ENCODE results near the gene SEMA3G. TPM values are rescaled to one million over a fixed set of nuclear protein-coding genes. Genes with fewer than 3 reads are reported as not detected.

Gene SEMA3G
- total RNA-seq, 2 experiments from 2014 or later = 0.08 to 0.19 TPM

DNA sequence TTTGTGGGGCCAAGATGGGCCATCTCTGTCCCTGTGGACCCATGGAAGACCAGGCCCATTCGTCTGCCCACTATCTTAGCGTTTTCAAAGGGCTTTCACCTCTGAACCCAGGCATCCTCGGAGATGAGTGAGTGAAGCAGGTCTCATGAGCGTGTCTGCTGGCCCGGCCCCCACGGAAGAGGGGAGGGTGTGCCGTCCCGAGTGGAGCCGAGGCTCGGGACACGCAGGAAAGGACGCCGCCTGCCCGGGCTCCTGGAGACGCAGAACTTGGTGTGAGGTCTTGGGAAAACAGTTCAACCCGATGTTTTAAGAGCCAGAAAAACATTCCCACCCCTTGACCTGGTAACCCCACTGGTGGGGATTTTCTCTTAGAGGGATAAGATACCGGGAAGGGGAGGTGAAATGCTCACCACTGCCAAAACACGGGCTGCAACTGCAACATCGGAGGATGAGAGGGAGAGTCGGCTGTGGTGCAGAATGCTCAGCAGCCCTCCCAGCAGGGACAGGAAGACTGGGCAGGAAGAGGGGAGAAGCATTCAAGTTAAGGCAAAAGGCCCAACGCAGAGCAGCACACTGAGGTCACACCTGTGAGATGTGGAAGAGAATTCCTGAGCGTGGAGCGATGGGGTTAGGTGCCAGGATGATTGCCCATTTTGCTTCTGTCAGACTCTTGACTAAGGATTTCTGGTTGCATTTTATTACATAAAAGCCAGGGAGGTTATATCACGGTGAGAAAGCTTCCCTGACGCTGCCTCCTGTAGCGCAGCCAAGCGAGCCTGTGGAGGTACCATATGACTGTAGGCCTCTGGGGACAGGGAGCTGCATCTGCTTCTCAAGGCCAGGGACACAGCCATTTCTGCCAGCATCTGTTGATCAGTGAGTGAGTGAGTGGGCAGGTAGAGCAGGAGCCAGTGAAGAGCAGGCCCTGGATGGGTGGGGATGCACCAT is 36.1 kb upstream of the SEMA3G start:
- CTCF ChIA-PET = interaction anchor here (1.1 kb wide), 1 partner anchor 45 kb away, joined by 3 read pairs; no protein-coding TSS in a partner anchor

GRCh38 chr3:52479877-52480575 is 35.1 kb upstream of the SEMA3G start:
- CTCF ChIA-PET = no interaction called here
- POLR2A ChIA-PET = no interaction called here

More for the DNA sequence above, 36.1 kb upstream of the SEMA3G start:
- POLR2A ChIA-PET = no interaction called here

GRCh38 chr3:52479037-52479876 is 34.4 kb upstream of the SEMA3G start:
- CTCF ChIA-PET = no interaction called here
- POLR2A ChIA-PET = interaction anchor here (0.6 kb wide), 2 partner anchors 12 to 15 kb away, joined by 3 to 6 read pairs; no protein-coding TSS in a partner anchor

- ChIA-PET CTCF (interaction anchor here (0.6 kb wide), 1 partner anchor 206 kb away, joined by 4 read pairs; no protein-coding TSS in a partner anchor), POLR2A (no interaction called here)
Measured at GRCh38 chr3:52477796-52478095, 32.8 kb upstream of the SEMA3G start.

- POLR2A ChIA-PET = no interaction called here
- CTCF ChIA-PET = no interaction called here
Measured at GRCh38 chr3:52477076-52477795, 32.3 kb upstream of the SEMA3G start.

- ChIA-PET POLR2A (no interaction called here), CTCF (no interaction called here)
Measured at GRCh38 chr3:52473026-52473425, 28.1 kb upstream of the SEMA3G start.

GRCh38 chr3:52472239-52473000 is 27.5 kb upstream of the SEMA3G start:
- CTCF ChIA-PET = no interaction called here

GRCh38 chr3:52471371-52472238 is 26.7 kb upstream of the SEMA3G start:
- ChIA-PET CTCF (interaction anchor here (1.3 kb wide), 1 partner anchor 25 kb away, joined by 4 read pairs; no protein-coding TSS in a partner anchor), POLR2A (interaction anchor here (0.5 kb wide), 1 partner anchor 115 kb away, joined by 3 read pairs; no protein-coding TSS in a partner anchor)

More at GRCh38 chr3:52472239-52473000, 27.5 kb upstream of the SEMA3G start:
- POLR2A ChIA-PET = no interaction called here

DNA sequence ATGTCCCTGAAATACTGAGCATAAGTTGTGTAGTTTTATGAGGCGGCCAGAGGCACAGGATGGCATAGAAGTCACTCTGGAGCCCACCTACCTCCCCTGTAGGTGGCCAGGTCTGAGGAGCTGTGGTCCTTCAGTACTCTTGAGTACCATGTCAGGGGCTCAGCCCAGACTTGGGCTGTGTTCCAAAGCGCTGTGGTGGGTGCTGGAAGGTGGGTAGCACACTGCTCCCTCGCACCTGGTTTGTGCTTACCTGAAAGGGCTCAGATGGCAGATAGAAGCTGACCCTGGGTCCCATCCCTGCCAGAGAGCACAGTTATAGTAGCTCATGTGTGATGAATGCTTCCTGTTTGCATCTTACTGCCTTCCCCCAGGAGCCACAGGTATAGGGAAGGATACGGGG is 26.0 kb upstream of the SEMA3G start:
- POLR2A ChIA-PET = interaction anchor here (0.5 kb wide), 1 partner anchor 116 kb away, joined by 3 read pairs; no protein-coding TSS in a partner anchor
- CTCF ChIA-PET = interaction anchor here (1.3 kb wide), 1 partner anchor 24 kb away, joined by 4 read pairs; no protein-coding TSS in a partner anchor

DNA sequence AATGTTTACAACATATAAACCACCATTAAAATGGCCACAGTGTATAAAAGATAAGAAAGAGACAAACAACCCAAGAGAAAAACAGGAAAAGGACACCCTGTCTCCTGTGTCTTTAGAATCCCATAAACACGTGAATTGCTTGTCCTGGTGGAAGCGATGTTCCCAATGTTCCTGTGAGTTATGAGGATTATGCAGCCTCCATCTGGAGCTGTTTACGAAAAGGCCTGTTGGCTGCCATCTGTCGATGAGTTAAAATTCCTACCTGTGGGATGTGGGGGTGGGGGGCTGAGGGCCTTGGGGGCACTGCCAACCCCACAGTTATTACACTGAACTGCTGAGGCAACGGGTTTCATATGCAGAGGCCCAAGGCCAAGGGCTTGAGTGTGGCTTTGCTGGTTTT is 24.1 kb upstream of the SEMA3G start:
- CTCF ChIA-PET = interaction anchor here (1.5 kb wide), 1 partner anchor 14 kb away, joined by 3 read pairs; no protein-coding TSS in a partner anchor
- POLR2A ChIA-PET = no interaction called here

DNA sequence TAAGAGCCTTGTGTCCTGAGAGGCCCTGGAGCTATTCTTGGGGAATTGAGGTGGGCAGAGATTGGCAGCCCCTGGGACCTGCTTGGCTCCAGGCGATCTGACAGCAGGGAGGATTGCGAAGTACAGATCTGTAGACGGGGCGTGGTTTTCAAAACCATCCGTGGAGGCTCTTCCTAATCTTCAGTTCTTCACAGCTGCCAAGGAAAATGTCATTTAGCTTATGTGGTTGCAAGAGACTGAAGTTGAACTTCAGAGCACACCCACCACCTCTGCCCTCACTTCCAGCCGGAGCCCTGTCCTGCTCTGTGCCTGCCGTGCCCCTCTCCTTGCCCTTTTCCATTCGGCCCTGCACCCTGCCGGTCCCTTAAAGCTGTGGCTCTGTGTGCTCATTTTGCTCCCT is 23.4 kb upstream of the SEMA3G start:
- ChIA-PET CTCF (interaction anchor here (1.5 kb wide), 1 partner anchor 14 kb away, joined by 3 read pairs; no protein-coding TSS in a partner anchor), POLR2A (no interaction called here)

DNA sequence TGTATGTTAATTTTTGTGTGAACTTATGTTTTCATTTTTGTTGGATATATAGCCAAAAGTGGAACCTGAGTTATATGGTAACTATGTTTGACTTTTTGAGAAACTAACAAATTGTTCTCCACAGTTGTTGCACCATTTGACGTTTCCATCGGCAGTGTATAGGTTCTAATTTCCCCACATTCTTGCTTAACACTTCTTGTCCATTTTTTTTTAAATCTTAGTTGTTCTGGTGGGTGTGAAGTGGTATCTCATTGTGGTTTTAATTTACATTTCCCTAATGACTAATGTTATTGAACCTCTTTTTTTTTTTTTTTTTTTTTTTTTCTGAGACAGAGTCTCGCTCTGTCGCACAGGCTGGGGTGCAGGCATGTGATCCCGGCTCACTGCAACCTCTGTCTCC is 18.5 kb upstream of the SEMA3G start:
- ChIA-PET CTCF (interaction anchor here (0.8 kb wide), 1 partner anchor 395 kb away, joined by 4 read pairs; no protein-coding TSS in a partner anchor), POLR2A (no interaction called here)

DNA sequence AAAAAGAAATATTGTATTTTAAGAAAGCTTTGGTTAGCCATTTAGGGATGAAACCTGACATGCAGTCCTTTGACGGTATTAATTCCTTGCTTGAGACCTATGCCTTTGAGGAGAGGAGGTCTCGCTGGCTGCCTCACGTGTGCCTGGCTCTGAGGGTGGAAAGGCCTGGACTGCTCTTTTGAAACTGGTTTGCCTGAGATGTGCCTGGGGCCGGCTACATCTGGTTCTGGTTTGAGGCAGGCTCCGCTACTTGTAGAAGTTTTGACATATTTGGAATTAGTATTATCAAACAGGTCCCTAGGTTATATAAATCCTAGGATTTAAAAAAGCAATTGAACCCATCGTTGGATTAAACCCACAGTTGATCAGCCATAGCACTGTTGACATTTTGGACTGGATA is 17.0 kb upstream of the SEMA3G start:
- POLR2A ChIA-PET = no interaction called here

GRCh38 chr3:52458770-52459545 is 14.1 kb upstream of the SEMA3G start:
- POLR2A ChIA-PET = no interaction called here
- CTCF ChIA-PET = interaction anchor here (1.2 to 3.8 kb wide), 4 partner anchors 12 to 77 kb away, joined by 3 to 24 read pairs (median 6); partner anchors contain the start of genes SEMA3G and UQCC5

More for the DNA sequence above, 17.0 kb upstream of the SEMA3G start:
- CTCF ChIA-PET = no interaction called here

- CTCF ChIA-PET = interaction anchor here (1.0 to 3.8 kb wide), 5 partner anchors 11 to 227 kb away, joined by 3 to 24 read pairs (median 4); partner anchors contain the start of genes SEMA3G and UQCC5
- POLR2A ChIA-PET = no interaction called here
Measured at GRCh38 chr3:52458031-52458760, 13.3 kb upstream of the SEMA3G start.

DNA sequence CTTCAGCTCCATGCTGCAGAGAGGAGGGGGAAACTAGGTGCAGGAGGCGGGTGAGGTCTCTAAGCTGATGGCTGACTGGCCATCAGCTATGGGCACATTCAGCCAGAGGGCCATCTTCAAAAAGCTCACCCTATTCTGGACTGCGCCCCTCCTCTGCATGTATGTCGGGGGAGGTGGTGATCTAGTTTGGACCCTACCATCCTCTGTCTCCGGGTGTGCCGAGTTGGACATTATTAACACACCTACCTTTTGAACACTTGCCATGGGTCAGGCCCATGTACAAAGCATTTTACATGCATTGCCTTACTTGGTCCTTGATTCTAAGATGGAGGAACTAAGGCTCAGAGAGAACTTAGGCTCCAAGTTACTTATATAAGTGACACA is 11.9 kb upstream of the SEMA3G start:
- CTCF ChIA-PET = interaction anchor here (0.5 to 2.5 kb wide), 4 partner anchors 29 to 270 kb away, joined by 3 to 8 read pairs (median 4); no protein-coding TSS in a partner anchor
- POLR2A ChIA-PET = no interaction called here

Data from activated CD8-positive, alpha-beta memory T cell treated with anti-CD3 and anti-CD28 coated beads for 36 hours (primary cell).